HepG2 (cell line): ENCODE results near the gene MNAT1. TPM values are rescaled to one million over a fixed set of nuclear protein-coding genes. Genes with fewer than 3 reads are reported as not detected.

Experiments used
- BCL6 ChIP-seq: IDR thresholded peaks from 2 replicates; pipeline ENCODE4 v1.6.1; 2016; ENCODE audit warnings: missing genetic modification reagents, missing compliant biosample characterization
- BORCS8-MEF2B ChIP-seq: sonication (generic); formaldehyde crosslinking; IDR thresholded peaks from 2 replicates; pipeline ENCODE4 v1.8.0; 2022; ENCODE audit warnings: mild to moderate bottlenecking, missing genetic modification reagents
- CEBPZ ChIP-seq: IDR thresholded peaks from 2 replicates; pipeline ENCODE4 v1.6.1; 2012; ENCODE audit warnings: low read length, improper control_type of control experiment
- FOXK2 ChIP-seq: fragments of 450-650 bp; IDR thresholded peaks from 2 replicates; pipeline ENCODE4 v1.6.1; 2016
- HDAC2 ChIP-seq: sonication (generic); formaldehyde crosslinking; IDR thresholded peaks from 2 replicates; pipeline ENCODE4 v1.4.0; 2020; ENCODE audit warnings: missing genetic modification reagents
- MXD4 ChIP-seq: IDR thresholded peaks from 2 replicates; pipeline ENCODE4 v1.6.1; 2016; ENCODE audit warnings: mild to moderate bottlenecking, missing biosample characterization, missing genetic modification reagents
- SPEN ChIP-seq: sonication (generic); formaldehyde crosslinking; IDR thresholded peaks from 2 replicates; pipeline ENCODE4 v1.5.1; 2020; ENCODE audit warnings: low read depth, mild to moderate bottlenecking, missing genetic modification reagents
- THAP11 ChIP-seq: IDR thresholded peaks from 2 replicates; pipeline ENCODE4 v1.6.1; 2016; ENCODE audit warnings: missing biosample characterization, missing genetic modification reagents
- ZBTB14 ChIP-seq: sonication (generic); formaldehyde crosslinking; IDR thresholded peaks from 2 replicates; pipeline ENCODE4 v1.4.0; 2020; ENCODE audit warnings: missing genetic modification reagents
- ZGPAT ChIP-seq: IDR thresholded peaks from 2 replicates; pipeline ENCODE4 v1.6.1; 2016; ENCODE audit warnings: mild to moderate bottlenecking
- ZNF354B ChIP-seq: sonication (generic); formaldehyde crosslinking; IDR thresholded peaks from 2 replicates; pipeline ENCODE4 v1.8.0; 2022; ENCODE audit warnings: mild to moderate bottlenecking, missing genetic modification reagents
- ZNF790 ChIP-seq: sonication (generic); formaldehyde crosslinking; IDR thresholded peaks from 2 replicates; pipeline ENCODE4 v1.8.0; 2022; ENCODE audit warnings: missing genetic modification reagents, mild to moderate bottlenecking, borderline replicate concordance
- polyA plus RNA-seq, 8 experiments: library from polyadenylated mRNA; depleted of rRNA in 3 of 8; stranded (reverse) in 7 of 8; unstranded in 1 of 8; fragments of >200 nt; fragmentation: Illumina TruSeq in 4 of 8; extraction: Trizol in 4 of 8; gene quantifications; 2 replicates each; pipeline versions ENCODE4 v1.2.1 to v1.2.3, GENCODE V29; 2011 to 2016; ENCODE audit warnings: low read depth in 4 of 8, missing spikeins in 1 of 8, mixed read lengths in 1 of 8; ENCODE audit not compliant: insufficient read depth in 1 of 8
- total RNA-seq, 5 experiments: library from RNA; depleted of rRNA; stranded (reverse); fragments of >200 nt; fragmentation: Illumina TruSeq; extraction: Trizol; gene quantifications; 2 replicates each; pipeline ENCODE4 v1.2.3, GENCODE V29; 2016; ENCODE audit warnings: low read depth in 1 of 5
- TF ChIP-seq, protein P1 (sequence below): sonication (generic); formaldehyde crosslinking; IDR thresholded peaks from 2 replicates; pipeline ENCODE4 v1.5.0; 2020; ENCODE audit warnings: missing genetic modification reagents, mild to moderate bottlenecking, borderline replicate concordance
- TF ChIP-seq, protein P2 (sequence below): sonication (generic); formaldehyde crosslinking; IDR thresholded peaks from 2 replicates; pipeline ENCODE4 v1.5.1; 2020; ENCODE audit warnings: missing genetic modification reagents, mild to moderate bottlenecking, borderline replicate concordance
- TF ChIP-seq, protein P3 (sequence below): sonication (generic); formaldehyde crosslinking; IDR thresholded peaks from 2 replicates; pipeline ENCODE4 v1.5.0; 2020; ENCODE audit warnings: mild to moderate bottlenecking, missing genetic modification reagents, borderline replicate concordance

MNAT1 gene
- total and polyA plus RNA-seq, 2 of the 13 experiments (the other 11 are each of a cell fraction or from before 2014, with no cell fraction given), result 49.2 to 94.8 TPM

DNA sequence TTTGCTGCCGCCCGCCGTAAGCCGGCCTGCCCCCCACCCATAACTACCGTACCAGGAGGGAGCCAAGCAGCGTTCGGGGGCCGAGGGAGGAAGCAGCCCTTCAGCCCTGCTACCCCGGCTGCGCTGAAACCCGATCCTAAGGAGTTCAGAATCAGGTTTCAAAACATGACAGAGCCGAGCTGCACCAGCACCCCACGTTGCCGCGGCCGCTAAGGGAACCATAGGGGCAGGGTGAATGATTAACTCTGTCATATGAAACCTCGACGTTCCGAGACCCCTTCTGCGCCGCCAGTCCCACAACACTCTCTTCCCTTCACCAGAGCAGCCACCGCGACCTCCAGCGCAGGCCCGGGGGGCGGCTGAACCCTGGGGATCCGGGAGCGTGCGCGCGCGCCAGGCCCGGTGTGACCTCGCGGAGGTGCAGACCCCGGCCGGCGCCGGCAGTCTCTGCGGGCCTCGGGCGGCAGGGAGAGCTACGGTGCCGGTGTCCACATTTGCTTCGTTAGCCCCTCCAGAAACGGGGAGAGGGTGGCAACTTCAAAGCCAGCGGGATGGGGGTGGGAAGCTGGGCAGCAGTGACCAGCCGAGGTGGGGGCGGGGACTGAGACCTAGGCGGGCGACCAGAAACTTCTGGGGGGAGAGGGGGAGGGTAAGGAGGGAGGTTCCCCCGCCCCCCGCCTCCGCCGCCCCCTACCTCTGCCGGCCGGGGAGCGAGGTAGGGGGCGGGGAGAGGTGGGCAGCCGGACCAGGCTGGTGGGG, 12.0 kb upstream of the MNAT1 start (continued):
- 0 out of 2 replicates have a peak, but pooled peaks have one; percentile 16 for TF ChIP-seq BCL6 (CRISPR knock-in tag)
- peak; percentile 73 for TF ChIP-seq FOXK2
- 0 out of 2 replicates have a peak, but pooled peaks have one; percentile 52 for TF ChIP-seq ZNF354B
- peak; percentile 80 for TF ChIP-seq ZBTB14
- TF ChIP-seq, protein P1, sequence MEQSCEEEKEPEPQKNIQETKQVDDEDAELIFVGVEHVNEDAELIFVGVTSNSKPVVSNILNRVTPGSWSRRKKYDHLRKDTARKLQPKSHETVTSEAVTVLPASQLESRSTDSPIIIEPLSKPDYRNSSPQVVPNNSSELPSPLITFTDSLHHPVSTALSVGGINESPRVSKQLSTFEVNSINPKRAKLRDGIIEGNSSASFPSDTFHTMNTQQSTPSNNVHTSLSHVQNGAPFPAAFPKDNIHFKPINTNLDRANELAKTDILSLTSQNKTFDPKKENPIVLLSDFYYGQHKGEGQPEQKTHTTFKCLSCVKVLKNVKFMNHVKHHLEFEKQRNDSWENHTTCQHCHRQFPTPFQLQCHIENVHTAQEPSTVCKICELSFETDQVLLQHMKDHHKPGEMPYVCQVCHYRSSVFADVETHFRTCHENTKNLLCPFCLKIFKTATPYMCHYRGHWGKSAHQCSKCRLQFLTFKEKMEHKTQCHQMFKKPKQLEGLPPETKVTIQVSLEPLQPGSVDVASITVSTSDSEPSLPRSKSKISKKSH, result peak; percentile 34; the same call in 1 of the 2 replicates
- 0 out of 2 replicates have a peak, but pooled peaks have one; percentile 42 for TF ChIP-seq ZNF790 (CRISPR knock-in tag)
- TF ChIP-seq, protein P2, sequence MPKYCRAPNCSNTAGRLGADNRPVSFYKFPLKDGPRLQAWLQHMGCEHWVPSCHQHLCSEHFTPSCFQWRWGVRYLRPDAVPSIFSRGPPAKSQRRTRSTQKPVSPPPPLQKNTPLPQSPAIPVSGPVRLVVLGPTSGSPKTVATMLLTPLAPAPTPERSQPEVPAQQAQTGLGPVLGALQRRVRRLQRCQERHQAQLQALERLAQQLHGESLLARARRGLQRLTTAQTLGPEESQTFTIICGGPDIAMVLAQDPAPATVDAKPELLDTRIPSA (CRISPR knock-in tag), result 0 out of 2 replicates have a peak, but pooled peaks have one; percentile 8
- peak; percentile 42 for TF ChIP-seq THAP11 (CRISPR knock-in tag)
- peak; percentile 44 for TF ChIP-seq SPEN (CRISPR knock-in tag)
- TF ChIP-seq ZGPAT, result peak; percentile 57; the same call in 1 of the 2 replicates
- peak; percentile 76 for TF ChIP-seq BORCS8-MEF2B
- peak; percentile 65 for TF ChIP-seq HDAC2 (CRISPR knock-in tag)
- TF ChIP-seq CEBPZ, result no peak
- peak; percentile 68 for TF ChIP-seq MXD4 (CRISPR knock-in tag)
- TF ChIP-seq, protein P3, sequence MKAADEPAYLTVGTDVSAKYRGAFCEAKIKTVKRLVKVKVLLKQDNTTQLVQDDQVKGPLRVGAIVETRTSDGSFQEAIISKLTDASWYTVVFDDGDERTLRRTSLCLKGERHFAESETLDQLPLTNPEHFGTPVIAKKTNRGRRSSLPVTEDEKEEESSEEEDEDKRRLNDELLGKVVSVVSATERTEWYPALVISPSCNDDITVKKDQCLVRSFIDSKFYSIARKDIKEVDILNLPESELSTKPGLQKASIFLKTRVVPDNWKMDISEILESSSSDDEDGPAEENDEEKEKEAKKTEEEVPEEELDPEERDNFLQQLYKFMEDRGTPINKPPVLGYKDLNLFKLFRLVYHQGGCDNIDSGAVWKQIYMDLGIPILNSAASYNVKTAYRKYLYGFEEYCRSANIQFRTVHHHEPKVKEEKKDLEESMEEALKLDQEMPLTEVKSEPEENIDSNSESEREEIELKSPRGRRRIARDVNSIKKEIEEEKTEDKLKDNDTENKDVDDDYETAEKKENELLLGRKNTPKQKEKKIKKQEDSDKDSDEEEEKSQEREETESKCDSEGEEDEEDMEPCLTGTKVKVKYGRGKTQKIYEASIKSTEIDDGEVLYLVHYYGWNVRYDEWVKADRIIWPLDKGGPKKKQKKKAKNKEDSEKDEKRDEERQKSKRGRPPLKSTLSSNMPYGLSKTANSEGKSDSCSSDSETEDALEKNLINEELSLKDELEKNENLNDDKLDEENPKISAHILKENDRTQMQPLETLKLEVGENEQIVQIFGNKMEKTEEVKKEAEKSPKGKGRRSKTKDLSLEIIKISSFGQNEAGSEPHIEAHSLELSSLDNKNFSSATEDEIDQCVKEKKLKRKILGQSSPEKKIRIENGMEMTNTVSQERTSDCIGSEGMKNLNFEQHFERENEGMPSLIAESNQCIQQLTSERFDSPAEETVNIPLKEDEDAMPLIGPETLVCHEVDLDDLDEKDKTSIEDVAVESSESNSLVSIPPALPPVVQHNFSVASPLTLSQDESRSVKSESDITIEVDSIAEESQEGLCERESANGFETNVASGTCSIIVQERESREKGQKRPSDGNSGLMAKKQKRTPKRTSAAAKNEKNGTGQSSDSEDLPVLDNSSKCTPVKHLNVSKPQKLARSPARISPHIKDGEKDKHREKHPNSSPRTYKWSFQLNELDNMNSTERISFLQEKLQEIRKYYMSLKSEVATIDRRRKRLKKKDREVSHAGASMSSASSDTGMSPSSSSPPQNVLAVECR (CRISPR knock-in tag), result peak; percentile 87
